Measurements from ENCODE around the gene SLC18A3.

Gene SLC18A3

DNA sequence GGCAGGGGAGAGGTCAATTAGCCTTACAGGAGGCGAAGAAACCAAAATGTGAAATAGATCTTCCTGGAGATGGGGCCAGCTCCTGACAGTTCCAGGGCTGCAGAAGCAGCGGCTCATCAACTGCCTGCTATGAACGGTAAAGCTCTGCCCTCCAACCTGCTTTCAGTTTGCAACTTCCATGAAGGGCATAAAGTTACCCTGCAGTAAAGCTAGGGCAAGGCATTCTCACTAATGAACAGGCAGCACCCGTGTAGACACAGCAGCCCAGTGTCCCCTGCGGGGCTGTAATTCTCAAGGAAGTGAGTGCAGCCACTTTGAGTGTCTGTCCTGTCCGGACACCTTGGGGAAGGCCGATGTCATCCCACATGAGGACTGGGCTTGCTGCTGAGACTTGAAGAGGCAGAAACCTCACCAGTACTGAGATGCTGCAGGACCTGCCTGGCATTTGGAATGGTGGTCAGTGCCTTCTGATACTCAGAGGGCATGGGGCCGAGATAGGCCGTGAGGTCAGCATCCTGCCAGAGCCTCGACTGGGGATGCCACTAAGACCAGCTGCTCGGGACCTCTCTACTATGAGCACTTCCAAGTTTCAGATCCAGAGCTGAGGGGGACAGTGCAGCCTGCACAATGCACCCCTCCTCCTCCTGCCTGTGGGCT, 43.3 kb downstream of the SLC18A3 start:
- no peak for DNase-seq

DNA sequence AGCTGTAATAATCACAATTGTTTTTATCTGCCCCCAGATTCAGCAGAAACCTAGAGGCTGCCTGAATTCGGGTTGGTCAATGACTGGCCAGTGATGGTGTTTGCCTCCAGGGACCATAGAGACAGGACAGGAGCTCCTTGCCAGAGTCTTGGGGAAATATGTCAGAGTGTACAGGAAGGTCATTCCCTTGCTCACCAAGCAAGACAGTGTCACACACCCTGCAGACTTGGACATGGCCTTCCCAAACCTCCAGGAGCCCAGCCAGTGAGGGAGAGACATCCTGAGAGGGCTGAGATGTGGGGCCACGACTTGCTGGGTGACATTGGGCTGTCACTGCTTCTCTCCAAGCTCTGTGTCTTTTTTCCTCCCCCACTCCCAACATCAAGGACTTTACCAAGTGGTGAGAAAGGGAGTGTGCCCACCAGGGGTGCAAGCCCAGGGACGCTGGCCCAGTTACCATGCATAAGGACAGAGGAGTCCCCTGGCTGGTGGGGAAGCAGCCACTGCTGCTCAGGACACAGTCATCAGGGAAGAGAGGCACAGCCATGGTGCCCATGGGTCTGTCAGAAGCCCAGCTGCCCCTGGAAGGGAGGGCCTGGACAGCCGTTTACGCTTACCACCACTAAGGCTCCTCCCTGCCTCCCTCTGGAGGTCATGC, 44.1 kb downstream of the SLC18A3 start:
- DNase-seq, result no peak

DNA sequence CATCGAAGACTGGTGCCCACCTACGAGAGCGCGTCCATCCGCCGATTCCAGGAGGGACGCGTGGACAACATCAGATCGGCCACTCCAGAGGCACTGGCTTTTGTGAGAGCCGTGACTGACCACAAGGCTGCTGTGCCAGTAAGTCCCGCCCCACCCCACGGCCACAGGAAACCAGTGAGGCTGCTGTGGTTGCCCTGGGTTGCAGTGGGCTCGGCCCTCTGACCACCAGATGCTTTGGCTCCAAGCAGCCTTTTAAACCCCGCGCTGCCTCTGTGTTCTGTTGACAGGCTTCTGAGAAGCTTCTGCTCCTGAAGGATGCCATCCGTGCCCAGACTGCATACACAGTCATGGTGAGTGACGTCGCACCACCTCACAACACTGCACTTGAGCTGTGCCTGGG, 45.0 kb downstream of the SLC18A3 start:
- DNase-seq, result no peak

DNA sequence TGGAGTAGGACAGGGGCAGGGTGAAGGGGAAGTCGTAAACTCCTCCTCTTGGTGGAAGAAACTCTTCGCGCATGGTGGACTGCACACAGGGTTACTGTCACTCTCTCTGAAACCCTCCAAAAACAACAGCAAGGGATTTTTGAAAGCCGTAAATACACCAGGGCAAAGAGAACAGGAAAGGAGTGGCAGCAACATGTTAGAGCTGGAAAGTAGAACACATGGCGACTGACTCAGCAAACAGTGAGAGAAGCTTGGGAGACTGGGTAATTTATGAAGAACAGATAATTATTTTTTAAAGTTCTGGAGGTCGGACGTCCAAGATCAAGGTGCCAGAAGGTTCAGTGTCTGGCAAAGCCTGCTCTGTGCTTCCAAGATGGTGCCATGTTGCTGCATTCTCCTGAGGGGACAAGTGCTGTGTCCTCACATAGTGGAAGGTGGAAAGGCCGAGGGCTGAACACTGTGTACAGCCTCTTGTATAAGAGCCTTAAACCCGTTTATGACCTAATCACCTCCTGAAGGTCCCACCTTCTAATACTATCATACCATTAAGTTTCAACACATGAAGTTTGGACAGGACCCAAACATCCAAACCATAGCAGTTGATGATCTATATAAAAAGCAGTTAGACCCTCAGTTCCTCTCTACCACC, 46.9 kb downstream of the SLC18A3 start:
- no peak for DNase-seq

DNA sequence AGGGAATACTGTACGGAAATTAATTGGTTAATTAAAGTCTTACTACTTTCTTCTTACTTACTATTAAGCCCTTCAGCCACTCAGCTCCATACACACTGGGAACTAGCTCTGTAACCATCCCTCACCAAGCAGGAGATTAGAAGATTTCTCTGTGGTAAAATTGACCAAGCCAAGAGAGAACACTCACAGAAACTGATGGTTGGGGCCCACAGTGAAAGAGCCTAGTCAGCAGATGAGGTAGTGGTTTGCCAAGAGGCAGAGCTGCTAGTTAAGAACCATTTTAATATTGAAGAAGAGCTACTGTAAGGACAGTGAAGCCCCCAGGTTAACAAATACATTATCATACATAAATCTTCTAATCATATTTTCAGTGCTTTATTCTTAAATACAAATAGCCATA, 47.5 kb downstream of the SLC18A3 start:
- DNase-seq, result no peak

DNA sequence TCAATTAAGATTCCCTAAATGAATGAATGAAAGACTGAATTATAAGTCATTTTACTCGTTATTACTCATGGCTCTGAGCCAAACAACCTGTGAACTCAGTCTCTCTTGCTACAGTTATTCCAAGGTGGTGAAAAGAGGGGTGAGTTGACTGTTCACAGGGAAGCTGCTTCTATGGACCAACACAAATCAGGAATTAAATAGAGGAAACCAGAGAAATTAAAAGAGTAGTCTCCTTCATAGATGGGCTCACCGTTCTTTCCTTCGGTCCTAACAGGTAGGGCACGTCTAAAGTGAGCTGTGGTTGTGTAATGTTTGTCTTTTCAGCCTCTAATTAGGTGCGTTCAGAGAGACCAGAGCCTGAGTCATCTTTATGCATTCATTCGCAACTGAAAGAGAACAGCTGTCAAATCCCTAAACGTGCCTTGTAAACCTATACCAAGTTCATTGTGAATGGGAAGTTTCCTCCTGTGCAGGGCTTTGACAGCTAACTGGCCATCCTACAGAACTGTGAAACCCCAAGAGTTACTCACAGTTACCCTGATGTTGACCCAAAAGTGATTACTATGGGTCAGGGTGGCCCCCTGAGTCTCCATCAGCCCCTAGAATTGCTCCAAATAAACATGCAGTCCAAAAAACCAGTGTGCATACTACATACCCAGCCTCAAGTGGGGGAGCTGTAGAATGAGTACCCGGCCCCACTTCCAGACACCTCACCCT, 51.2 kb downstream of the SLC18A3 start:
- DNase-seq, result no peak
